K562 (cell line): ENCODE results near the gene EFCAB12. TPM values are rescaled to one million over a fixed set of nuclear protein-coding genes. Genes with fewer than 3 reads are reported as not detected.
A peak's percentile ranks its signal among the peaks of the same experiment; 100 is the strongest.

Source experiments
- ATAC-seq: fragments of 200-7000 bp; cut with Tn5 transposase; 3 replicates; pipeline ENCODE4 v1.9.1; 2020; ENCODE audit warnings: moderate library complexity
- BruUV-seq: library from RNA; stranded (reverse); fragments of 400-500 nt; replicated peaks from 2 replicates; lab custom pipeline; 2021; lab: Mats Ljungman, UMichigan
- CTCF ChIA-PET: fragments of 300-600 bp; formaldehyde crosslinking; extraction: SDS; loops from one replicate; lab custom pipeline; 2021; ENCODE audit warnings: low intra/inter-chr PET ratio; lab: Yijun Ruan, JAX
- POLR2A ChIA-PET: fragments of 300-600, 350-650 bp; sonication (Branson Sonifier 250); formaldehyde crosslinking; extraction: SDS; loops from one replicate; lab custom pipeline; 2021; ENCODE audit warnings: antibody characterized with exemption, inconsistent platforms; lab: Yijun Ruan, JAX
- DNase-seq, 4 experiments: peaks; one replicate each; pipeline versions ENCODE4 v3.0.0 to v3.0.0-alpha.2; 2011 to 2018; ENCODE audit warnings: low spot score in 3 of 4, mixed read lengths in 3 of 4; ENCODE audit errors: extremely low read depth in 1 of 4
- FAIRE-seq: peaks from 2 replicates; lab custom pipeline; 2011; peaks lifted over from hg19 to GRCh38; lab: Jason Lieb, UNC
- H2AFZ ChIP-seq: 2 replicates; pipeline ENCODE4 v1.6.0; 2011; ENCODE audit warnings: low read depth, low read length, control low read depth, inconsistent platforms
- H3K27ac ChIP-seq: fragments of 200-600 bp; 3 replicates; pipeline ENCODE4 v1.8.0; 2011; ENCODE audit warnings: low read depth, mild to moderate bottlenecking, control low read depth, inconsistent platforms, low read length, moderate library complexity, mixed read lengths; ENCODE audit errors: extremely low read depth
- H3K27me3 ChIP-seq, 2 experiments: fragments of 300-600 bp in 1 of 2; 2 replicates in 1 of 2; 3 replicates in 1 of 2; pipeline versions ENCODE4 v1.6.0 to v1.8.0; 2011; ENCODE audit warnings: inconsistent platforms in 2 of 2, low read length in 2 of 2, mild to moderate bottlenecking in 1 of 2, mixed read lengths in 1 of 2, moderate library complexity in 1 of 2; ENCODE audit not compliant: control insufficient read depth in 2 of 2, insufficient read depth in 2 of 2
- H3K36me3 ChIP-seq: fragments of 300-600 bp; 3 replicates; pipeline ENCODE4 v1.8.0; 2011; ENCODE audit warnings: mild to moderate bottlenecking, low read length, inconsistent platforms; ENCODE audit not compliant: control insufficient read depth, insufficient read depth
- H3K4me1 ChIP-seq, 2 experiments: fragments of 200-600 bp in 1 of 2; replicated peaks in 1 of 2; 2 replicates in 1 of 2; 3 replicates in 1 of 2; pipeline versions ENCODE4 v1.5.1 to v1.8.0; 2011; ENCODE audit warnings: inconsistent platforms in 2 of 2, low read length in 2 of 2, mild to moderate bottlenecking in 1 of 2, mixed read lengths in 1 of 2, moderate library complexity in 1 of 2; ENCODE audit not compliant: control insufficient read depth in 2 of 2, insufficient read depth in 2 of 2
- H3K4me2 ChIP-seq: 2 replicates; pipeline ENCODE4 v1.6.1; 2011; ENCODE audit warnings: low read length, control low read depth, inconsistent platforms, mixed read lengths; ENCODE audit not compliant: insufficient read depth
- H3K4me3 ChIP-seq: fragments of 200-600 bp; sonication (generic), shearing (Covaris generic); 2 replicates; pipeline ENCODE4 v1.5.1; 2016; ENCODE audit warnings: control low read depth, inconsistent platforms
- H3K79me2 ChIP-seq: fragments of 200-600 bp; 3 replicates; pipeline ENCODE4 v1.8.0; 2011; ENCODE audit warnings: low read length, inconsistent platforms; ENCODE audit not compliant: control insufficient read depth, insufficient read depth
- H3K9ac ChIP-seq, 2 experiments: 2 replicates each; pipeline versions ENCODE4 v1.6.0 to v1.6.1; 2011; ENCODE audit warnings: low read depth in 2 of 2, low read length in 2 of 2, control low read depth in 1 of 2, inconsistent platforms in 1 of 2, mild to moderate bottlenecking in 1 of 2, mixed read lengths in 1 of 2; ENCODE audit not compliant: insufficient read depth in 1 of 2
- H3K9me1 ChIP-seq: one replicate; pipeline ENCODE4 v1.6.0; 2011; ENCODE audit warnings: inconsistent platforms, mild to moderate bottlenecking, low read length, moderate library complexity; ENCODE audit not compliant: control insufficient read depth, insufficient read depth
- H3K9me3 ChIP-seq: replicated peaks from 2 replicates; pipeline ENCODE4 v1.5.1; 2011; ENCODE audit warnings: low read depth, low read length, inconsistent platforms; ENCODE audit not compliant: control insufficient read depth, insufficient read depth
- H4K20me1 ChIP-seq: replicated peaks from 2 replicates; pipeline ENCODE4 v1.6.1; 2011; ENCODE audit warnings: low read length, inconsistent platforms, mixed read lengths; ENCODE audit not compliant: control insufficient read depth, insufficient read depth
- MCM3 ChIP-seq: fragments of 450-650 bp; IDR thresholded peaks from 2 replicates; pipeline ENCODE4 v1.6.1; 2016
- POU5F1 ChIP-seq: fragments of 150-350 bp; IDR thresholded peaks from 2 replicates; pipeline ENCODE4 v1.6.1; 2014; ENCODE audit warnings: borderline replicate concordance, low read length, low read depth, mild to moderate bottlenecking; ENCODE audit not compliant: partially characterized antibody
- PRDM10 ChIP-seq: fragments of 450-650 bp; IDR thresholded peaks from 2 replicates; pipeline ENCODE4 v1.6.1; 2018; ENCODE audit not compliant: partially characterized antibody
- TAF15 ChIP-seq: fragments of 200-400 bp; formaldehyde crosslinking; IDR thresholded peaks from 2 replicates; pipeline ENCODE4 v1.6.1; 2017; ENCODE audit warnings: mild to moderate bottlenecking, low read depth, low read length, moderate library complexity
- WGBS: fragments of 100-300 bp; shearing (Covaris generic); methylation state at CpG from one replicate; pipeline ENCODE4 v1.1.6; 2016; ENCODE audit warnings: low coverage, mixed read lengths; ENCODE audit not compliant: insufficient coverage; ENCODE audit errors: missing lambda C conversion rate; 5-methylcytosine and 5-hydroxymethylcytosine counted together
- in situ Hi-C: fragments of 300-500 bp; cut with MboI; formaldehyde crosslinking; loops from 4 replicates; pipeline ENCODE4 v1.15.0; 2018; ENCODE audit warnings: inconsistent platforms, mixed read lengths
- intact Hi-C: fragments of 100-400 bp; cut with micrococcal nuclease; formaldehyde crosslinking; loops from 2 replicates; pipeline ENCODE4 v1.14.2; 2022
- polyA plus RNA-seq, 8 experiments: library from polyadenylated mRNA; depleted of rRNA in 4 of 8; stranded (reverse) in 5 of 8; unstranded in 3 of 8; fragments of >200 nt; fragmentation: Nextera tagmentation in 2 of 8; fragmentation: Illumina TruSeq in 1 of 8; extraction: Ambion mirVana in 2 of 8; extraction: Trizol in 1 of 8; gene quantifications; 2 replicates each; pipeline versions ENCODE4 v1.2.1 to v1.2.3, GENCODE V29; 2011 to 2014; ENCODE audit warnings: inconsistent platforms in 1 of 8, missing spikeins in 1 of 8
- total RNA-seq, 7 experiments: library from RNA; depleted of rRNA in 6 of 7; stranded (reverse); fragments of >200 nt in 6 of 7; fragmentation: Illumina TruSeq in 2 of 7; extraction: Trizol in 2 of 7; gene quantifications; 2 replicates each; pipeline versions ENCODE4 v1.2.1 to v1.2.3, GENCODE V29; 2011 to 2021; ENCODE audit warnings: low replicate concordance in 1 of 7
- TF ChIP-seq, protein P1 (sequence below): sonication (generic); formaldehyde crosslinking; IDR thresholded peaks from 2 replicates; pipeline ENCODE4 v1.8.1; 2022; ENCODE audit warnings: missing genetic modification reagents

The EFCAB12 gene
- total and polyA plus RNA-seq, 9 of the 15 experiments (the other 6 are each of a cell fraction or from before 2014, with no cell fraction given), result 0.08 to 0.95 (median 0.56) TPM; not detected in 1

GRCh38 chr3:129371041-129371826, 57.2 kb downstream of the EFCAB12 start:
- Histone ChIP-seq H2AFZ (no peak overlapping the region), H3K4me3 (no peak overlapping the region), H3K9ac (no peak overlapping the region), H3K36me3 (no peaks in the 10 kb centered on the region), H3K9me3 (no peaks in the 10 kb centered on the region; the same call in 1 of the 2 replicates), H3K27me3 (no peaks in the 10 kb centered on the region), H3K4me2 (no peak overlapping the region), H3K79me2 (no peaks in the 10 kb centered on the region), H3K9me1 (no peaks in the 10 kb centered on the region), H3K4me1 (peaks cover 0 to 17% of the 10 kb centered on the region in 2 experiments; a peak in 3 of 5 replicates), H4K20me1 (no peaks in the 10 kb centered on the region), H3K27ac (no peak overlapping the region)
- DNase-seq, result no peak
- no peak for FAIRE-seq
- in situ Hi-C loops (no loop called here), intact Hi-C loops (no loop called here)
- ChIA-PET POLR2A (no interaction called here), CTCF (interaction anchor here (0.8 kb wide), 1 partner anchor 458 kb away, joined by 3 read pairs; no protein-coding TSS in a partner anchor)
- 17% methylated on average over 19 of the region's 20 CpGs for WGBS
- no TSS peak for BruUV-seq
- peak; percentile 27; the same call in 1 of the 3 replicates for ATAC-seq
- no peak for TF ChIP-seq TAF15
- TF ChIP-seq MCM3, result no peak
- no peak for TF ChIP-seq POU5F1
- TF ChIP-seq, protein P1, sequence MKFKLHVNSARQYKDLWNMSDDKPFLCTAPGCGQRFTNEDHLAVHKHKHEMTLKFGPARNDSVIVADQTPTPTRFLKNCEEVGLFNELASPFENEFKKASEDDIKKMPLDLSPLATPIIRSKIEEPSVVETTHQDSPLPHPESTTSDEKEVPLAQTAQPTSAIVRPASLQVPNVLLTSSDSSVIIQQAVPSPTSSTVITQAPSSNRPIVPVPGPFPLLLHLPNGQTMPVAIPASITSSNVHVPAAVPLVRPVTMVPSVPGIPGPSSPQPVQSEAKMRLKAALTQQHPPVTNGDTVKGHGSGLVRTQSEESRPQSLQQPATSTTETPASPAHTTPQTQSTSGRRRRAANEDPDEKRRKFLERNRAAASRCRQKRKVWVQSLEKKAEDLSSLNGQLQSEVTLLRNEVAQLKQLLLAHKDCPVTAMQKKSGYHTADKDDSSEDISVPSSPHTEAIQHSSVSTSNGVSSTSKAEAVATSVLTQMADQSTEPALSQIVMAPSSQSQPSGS, result no peak
- TF ChIP-seq PRDM10, result no peak
